Fibroblast of lung (primary cell): ENCODE results near the gene EXOC6B.

Experiments used
- EZH2 ChIP-seq: IDR thresholded peaks from 2 replicates; pipeline ENCODE4 v1.5.1; 2012; ENCODE audit warnings: low read length, control low read depth, mild to moderate bottlenecking; ENCODE audit errors: missing control alignments
- TF ChIP-seq, protein P1 (sequence below), 2 donors: IDR thresholded peaks in 1 of 2; conservative IDR thresholded peaks in 1 of 2; 1 replicate in 1 of 2; 2 replicates in 1 of 2; pipeline ENCODE4 v1.5.1; 2011 to 2012; ENCODE audit warnings: low read length in 2 of 2, control low read depth in 1 of 2, inconsistent platforms in 1 of 2, low read depth in 1 of 2, mild to moderate bottlenecking in 1 of 2

- TF ChIP-seq, protein P1, sequence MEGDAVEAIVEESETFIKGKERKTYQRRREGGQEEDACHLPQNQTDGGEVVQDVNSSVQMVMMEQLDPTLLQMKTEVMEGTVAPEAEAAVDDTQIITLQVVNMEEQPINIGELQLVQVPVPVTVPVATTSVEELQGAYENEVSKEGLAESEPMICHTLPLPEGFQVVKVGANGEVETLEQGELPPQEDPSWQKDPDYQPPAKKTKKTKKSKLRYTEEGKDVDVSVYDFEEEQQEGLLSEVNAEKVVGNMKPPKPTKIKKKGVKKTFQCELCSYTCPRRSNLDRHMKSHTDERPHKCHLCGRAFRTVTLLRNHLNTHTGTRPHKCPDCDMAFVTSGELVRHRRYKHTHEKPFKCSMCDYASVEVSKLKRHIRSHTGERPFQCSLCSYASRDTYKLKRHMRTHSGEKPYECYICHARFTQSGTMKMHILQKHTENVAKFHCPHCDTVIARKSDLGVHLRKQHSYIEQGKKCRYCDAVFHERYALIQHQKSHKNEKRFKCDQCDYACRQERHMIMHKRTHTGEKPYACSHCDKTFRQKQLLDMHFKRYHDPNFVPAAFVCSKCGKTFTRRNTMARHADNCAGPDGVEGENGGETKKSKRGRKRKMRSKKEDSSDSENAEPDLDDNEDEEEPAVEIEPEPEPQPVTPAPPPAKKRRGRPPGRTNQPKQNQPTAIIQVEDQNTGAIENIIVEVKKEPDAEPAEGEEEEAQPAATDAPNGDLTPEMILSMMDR (conservative IDR thresholded peaks at IDR 0.05 in 1 of 2, IDR thresholded peaks at IDR 0.05 in 1 of 2; ENCODE audit: low read depth in 1 of 2, low read length in 2 of 2) = no peak
- TF ChIP-seq EZH2 = no peak
Observed at GRCh38 chr2:72423756-72424155, 402.1 kb downstream of the EXOC6B start.
